Fibroblast of skin of abdomen (primary cell): ENCODE data around the gene CDC42EP4.

Experiments used
- DNase-seq: peaks from one replicate; pipeline ENCODE4 v3.0.0-alpha.2; 2013

CDC42EP4 gene

GRCh38 chr17:73297934-73298861 is 13.6 kb downstream of the CDC42EP4 start:
- no peak for DNase-seq

GRCh38 chr17:73293480-73293911 is 18.3 kb downstream of the CDC42EP4 start:
- DNase-seq: peak; percentile 58

DNA sequence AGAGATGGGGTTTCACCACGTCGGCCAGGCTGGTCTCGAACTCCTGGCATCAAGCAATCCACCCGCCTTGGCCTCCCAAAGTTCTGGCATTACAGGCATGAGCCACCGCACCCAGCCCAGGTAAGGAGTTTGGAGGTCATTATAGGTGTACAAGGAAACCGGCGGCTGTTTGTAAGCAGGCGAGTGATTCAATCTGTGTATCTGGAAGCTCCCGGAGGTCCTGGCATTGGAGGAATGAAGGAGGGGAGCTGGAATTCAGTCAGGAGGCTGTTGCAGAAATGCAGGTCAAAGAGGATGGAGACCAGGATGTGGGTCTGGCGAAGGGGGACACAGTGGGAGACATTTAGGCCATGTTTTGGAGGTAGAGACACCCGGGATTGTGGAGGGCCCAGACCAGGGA is 18.8 kb downstream of the CDC42EP4 start:
- DNase-seq: no peak

- DNase-seq: peak; percentile 49
Observed at GRCh38 chr17:73292031-73292531, 19.7 kb downstream of the CDC42EP4 start.

DNA sequence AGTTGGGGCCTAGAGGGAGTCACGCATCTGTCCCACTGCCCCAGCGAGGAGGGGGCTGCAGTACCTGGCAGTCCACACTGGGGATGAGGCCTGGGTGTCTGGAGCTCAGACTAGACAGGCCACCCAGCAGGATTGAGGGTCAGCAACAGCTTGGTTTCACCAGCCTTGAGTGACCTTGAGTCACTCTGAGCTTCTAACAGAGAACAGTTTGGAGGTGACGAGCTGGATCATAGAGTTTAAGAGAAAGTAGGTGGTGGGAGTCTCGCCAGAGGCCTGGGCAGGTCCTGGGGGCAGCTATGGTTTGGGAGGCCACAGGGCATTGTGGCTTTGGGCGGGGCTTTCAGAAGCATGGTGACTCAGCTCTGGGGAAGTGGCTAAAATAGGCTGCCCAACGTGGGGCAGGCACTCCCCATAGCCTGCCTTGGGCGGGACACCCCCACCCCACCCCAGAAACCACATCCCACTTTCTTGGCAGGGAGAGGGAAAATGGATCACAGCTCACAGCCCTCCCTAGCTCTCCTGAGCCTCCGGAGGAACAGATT is 20.5 kb downstream of the CDC42EP4 start:
- DNase-seq: peak; percentile 78

- DNase-seq: no peak
Observed at GRCh38 chr17:73290399-73291259, 21.2 kb downstream of the CDC42EP4 start.

DNA sequence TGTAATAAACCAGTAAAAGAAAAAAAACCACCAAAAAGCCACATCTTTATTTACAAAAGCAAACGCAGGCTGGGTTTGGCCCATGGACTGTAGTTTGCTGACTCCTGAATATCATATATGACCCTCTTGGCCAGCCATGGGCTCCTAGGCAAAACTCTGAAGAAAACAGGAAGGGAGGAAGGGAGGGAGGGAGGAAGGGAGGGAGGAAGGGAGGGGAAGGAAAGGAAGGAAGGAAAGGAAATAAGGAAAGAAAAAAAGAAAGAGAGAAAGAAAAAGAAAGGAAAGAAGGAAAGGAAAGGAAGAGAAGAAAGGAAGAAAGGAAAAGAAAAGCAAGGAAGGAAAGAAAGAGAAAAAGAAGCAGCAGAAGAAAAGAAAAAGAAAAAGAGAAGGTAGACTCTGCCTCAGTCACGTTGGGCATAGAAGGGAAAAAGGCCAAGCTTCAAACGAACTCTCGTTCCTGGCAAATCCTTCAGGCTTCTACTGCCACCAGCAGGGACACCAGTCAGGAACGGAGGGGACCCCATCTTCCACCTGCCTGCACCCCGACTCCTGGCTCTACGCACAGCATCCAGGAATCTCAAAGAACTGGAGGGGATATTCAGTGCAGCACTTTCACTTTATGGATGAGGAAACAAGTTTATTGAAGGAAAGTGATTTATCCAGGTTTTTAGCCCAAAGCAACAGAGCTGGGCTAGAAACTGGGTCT is 22.1 kb downstream of the CDC42EP4 start:
- DNase-seq: no peak

DNA sequence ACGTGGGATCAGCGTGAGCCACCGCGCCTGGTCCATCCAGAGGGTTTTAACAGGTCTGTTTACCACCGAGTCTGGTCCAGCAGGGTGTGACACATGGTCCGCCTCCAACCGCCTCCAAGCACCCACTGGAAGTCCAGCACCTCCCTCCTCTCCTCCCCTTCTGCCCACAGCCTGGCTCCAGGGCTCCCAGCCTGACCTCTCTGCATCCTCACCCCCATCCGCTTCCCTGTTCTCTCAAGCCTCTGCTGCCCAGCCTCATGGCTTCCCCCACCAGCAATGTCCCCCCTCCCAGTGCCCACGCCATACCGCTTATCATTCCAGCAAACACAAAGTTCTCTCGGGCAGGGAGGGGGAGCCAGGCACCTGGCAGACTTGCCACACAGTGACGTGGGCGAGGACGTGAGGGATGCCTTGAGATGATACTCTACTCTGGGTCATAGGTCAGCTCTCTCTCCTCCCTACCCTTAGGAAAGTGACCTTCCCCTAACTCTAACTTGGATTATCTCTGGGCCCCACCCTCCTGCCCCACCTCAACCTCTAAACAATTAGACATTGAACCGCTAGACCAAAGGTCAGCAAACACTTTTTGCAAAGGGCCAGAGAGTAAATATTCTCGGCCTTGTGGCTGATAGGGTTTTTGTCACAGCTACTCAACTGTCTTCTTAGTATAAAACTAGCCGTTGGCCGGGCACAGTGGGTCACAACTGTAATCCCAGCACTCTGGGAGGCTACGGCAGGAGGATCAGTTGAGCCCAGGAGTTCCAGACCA is 23.1 kb downstream of the CDC42EP4 start:
- DNase-seq: no peak

GRCh38 chr17:73286863-73287296 is 24.9 kb downstream of the CDC42EP4 start:
- peak; percentile 20 for DNase-seq

DNA sequence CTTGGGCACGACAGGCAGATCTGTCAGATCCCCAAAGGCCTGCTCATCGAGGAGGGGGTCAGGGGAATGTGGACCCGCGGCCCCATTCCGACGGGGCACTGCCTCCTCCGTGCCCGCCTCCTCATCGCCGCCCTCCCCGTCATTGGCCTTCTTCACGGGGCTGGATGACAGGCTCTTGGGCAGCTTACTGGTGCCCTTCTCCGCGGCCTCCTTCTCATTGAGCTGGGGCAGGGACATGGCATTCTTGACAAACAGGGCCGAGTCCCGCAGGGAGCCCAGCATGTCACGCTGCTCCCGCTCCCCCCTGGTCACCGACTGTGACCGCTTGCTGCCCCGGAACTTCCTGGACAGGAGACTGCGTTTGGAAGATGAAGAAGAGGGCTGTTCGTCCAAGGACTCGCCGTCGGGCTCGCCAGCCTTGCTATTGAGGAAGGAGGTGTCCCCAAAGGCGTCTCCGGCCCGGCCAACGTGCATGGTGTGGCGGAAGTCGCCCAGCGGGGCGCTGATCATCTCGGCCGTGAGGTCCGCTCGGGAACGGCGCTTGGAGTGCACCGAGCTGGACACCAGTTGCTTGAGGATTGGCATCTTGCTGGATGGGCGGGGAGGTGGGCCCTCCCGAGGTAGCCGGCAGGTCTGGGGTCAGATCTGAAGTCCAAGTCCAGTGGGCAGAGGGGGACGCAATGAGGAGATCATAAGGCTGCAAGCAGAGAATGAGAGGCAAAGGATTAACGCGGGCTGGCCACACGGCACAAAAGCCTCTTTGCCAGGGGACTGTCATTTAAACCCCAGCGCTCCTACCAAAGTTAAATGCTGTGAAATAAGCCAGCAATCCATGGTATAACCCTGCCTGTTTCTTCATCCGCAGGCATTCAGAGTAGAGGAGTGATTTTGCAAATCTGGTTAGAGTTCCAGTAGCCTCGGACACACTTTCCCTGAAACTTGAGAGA is 25.6 kb downstream of the CDC42EP4 start:
- DNase-seq: no peak

- no peak for DNase-seq
Observed at GRCh38 chr17:73285603-73285908, 26.2 kb downstream of the CDC42EP4 start.

DNA sequence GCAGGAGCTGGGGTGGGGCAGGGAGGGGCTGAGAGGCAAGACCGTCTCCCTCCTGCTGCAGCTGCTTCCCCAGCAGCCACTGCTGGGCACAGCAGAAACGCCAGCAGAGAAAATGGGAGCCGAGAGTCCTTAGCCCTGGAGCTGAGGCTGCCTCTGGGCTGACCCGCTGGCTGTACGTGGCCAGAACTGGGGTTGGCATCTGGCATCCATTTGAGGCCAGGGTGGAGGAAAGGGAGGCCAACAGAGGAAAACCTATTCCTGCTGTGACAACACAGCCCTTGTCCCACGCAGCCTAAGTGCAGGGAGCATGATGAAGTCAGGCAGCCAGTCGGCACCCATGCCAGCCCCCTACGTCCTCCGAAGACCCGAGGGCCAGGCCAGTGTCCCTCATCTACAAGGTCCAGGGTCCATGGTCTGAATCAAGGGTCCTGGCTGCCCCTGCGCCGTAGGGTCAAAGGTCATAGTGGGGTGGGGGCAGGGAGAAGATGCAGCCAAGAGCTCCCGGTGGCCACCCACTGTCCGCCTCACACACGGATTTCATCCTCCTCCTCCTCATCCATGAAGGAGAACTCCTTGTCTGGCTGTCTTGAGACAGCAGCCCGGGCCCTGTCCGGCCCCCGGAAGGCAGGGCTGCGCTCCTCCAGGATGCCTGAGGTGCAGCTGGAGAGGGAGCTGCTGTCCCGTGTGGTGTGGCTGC is 26.7 kb downstream of the CDC42EP4 start:
- no peak for DNase-seq

- no peak for DNase-seq
Observed at GRCh38 chr17:73284354-73284753, 27.4 kb downstream of the CDC42EP4 start.

DNA sequence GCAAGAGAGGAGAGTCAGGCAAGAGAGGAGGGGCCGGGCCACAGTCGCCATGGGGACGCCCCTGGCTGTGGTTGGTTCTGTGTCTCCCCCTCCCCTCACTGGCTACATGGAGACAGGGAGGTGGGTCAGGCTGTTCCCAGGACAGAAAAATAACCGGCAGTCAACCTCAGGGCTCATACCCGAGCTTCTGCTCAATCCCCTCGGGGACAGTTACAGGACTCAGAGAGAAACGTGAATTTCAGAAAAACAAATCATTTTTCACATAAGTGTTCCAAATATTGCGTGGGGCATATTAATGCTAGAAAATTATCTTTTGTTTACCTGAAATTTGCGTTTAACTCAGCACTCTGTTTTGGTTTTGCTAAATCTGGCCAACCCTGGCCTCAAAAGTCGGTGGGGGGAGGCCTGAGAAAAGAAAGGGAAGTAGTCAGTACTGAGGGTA is 27.9 kb downstream of the CDC42EP4 start:
- peak; percentile 20 for DNase-seq

DNA sequence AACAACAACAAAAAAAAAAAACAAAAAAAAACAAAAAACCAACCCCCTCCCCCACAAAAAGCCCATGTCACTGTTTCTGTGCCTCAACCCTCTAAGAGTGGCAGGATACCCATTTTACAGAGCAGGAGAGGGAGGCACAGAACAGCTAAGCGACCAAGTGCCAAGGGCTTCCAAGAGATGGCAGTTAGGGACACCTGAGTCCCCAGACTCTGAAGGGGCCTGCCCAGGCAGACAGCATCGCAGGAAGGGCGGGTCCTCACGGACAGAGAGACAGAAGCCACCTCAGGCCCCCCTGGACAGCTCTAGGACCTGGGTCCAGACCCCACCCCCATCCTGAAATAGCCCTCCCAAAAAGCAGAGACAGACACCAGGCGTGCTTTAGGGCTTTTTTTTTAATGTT is 28.6 kb downstream of the CDC42EP4 start:
- DNase-seq: no peak

DNA sequence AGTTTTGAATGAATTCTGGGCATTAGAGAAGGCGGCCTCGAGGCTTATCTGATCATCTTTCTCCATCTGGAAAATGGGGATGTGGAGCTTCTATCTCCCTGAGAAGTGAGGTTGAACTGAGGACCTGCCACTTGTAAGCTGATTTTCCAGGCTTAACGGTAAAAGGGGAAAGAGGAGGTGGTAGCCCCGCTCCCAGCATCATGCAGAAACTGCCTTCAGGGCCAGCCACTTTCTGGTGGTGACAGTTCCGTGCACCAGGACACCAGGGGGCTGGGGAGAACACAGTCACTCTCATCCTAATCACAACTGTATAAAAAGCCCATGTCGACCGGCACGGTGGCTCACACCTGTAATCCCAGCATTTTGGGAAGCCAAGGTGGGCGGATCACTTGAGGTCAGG is 29.2 kb downstream of the CDC42EP4 start:
- DNase-seq: no peak

GRCh38 chr17:73281928-73282327 is 29.9 kb downstream of the CDC42EP4 start:
- no peak for DNase-seq

DNA sequence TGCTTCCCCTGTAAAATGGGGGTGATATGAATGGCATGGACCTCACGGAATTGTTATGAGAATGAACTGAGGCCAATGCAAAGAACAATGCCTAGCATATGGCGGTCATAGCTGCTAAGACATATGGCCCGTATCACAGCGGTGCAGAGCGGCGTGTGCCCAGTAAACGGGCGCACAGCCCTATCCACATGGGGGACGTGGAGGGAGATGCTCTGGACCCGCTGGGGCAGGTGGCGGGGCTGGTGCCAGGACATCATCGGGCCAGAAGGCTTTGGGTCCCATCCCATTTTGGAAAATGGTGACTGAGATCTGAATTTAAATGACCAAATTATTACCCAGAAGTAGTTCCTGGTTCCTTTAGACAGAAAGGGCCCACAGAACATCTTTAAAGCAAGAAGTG is 31.6 kb downstream of the CDC42EP4 start:
- DNase-seq: no peak

DNA sequence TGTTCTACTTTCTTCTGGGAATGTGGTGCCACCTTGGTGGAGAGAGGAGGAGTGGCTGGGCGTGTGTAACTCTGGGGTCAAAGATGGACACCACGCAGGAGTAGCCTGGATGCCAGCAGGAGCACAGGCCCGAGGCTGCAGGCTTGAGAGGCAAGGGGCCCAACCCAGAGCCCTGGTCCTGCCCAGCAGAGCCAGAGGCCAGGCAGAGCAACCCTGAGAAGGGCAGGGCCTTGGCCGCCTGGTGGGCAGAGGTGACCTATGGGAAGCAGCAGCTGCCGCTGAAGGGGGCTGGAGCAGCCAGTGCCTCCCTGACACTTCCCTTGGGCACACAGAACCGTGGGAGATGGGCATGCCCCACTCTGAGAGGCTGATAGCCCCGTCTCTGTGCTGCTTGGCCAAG is 32.1 kb downstream of the CDC42EP4 start:
- no peak for DNase-seq
